ENCODE measurements around the gene RMDN2. TPM values are rescaled to one million over a fixed set of nuclear protein-coding genes. Genes with fewer than 3 reads are reported as not detected.
A peak's percentile ranks its signal among the peaks of the same experiment; 100 is the strongest.

Gene RMDN2
- polyA plus RNA-seq, 2 of the 4 experiments (the other 2 are of a cell fraction): 4.6 to 6.9 TPM

DNA sequence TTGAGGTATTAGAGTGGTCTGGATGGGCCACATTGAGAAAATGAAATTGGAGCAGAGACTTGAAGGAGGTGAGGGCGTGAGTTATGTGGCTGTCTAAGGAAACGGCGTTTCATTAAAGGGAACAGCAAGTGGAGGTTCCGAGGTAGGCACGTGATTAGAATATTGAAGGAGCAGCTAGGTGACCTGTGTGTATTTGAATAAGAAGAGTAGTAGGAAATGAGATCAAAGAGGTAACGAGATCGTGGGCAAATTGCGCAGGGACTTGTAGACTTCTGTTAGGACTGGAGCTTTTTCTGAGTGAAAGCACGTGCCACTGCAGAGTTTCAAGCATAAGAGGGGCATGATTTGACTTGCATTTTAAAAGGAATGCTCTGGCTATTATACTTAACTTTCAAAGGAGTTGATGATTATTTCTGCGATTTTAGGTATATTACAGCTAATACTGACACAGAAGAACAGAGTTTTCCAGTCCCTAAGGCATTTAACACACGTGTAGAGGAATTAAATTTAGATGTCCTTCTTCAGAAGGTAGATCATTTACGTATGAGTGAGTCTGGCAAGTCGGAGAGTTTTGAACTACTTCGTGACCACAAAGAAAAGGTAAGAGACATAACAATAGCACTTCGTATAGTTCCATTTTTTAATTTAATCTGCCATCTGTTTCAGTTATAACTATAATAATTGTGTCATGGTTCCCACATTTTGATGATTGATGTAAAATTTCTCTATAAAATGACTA is 48.7 kb downstream of the RMDN2 start:
- no peak overlapping the region for H3K4me2 ChIP-seq
- no peaks in the 10 kb centered on the region for H3K9me3 ChIP-seq
- ATAC-seq: no peak
- WGBS (ENCODE audit: missing lambda C conversion rate): 74% methylated on average over 15 of the region's 15 CpGs
- no peak overlapping the region for H3K4me3 ChIP-seq
- ChIA-PET POLR2A (no interaction called here), CTCF (interaction anchor here (1.2 to 1.5 kb wide), 2 partner anchors 142 to 301 kb away, joined by 3 to 9 read pairs; no protein-coding TSS in a partner anchor)
- no peaks in the 10 kb centered on the region for H3K4me1 ChIP-seq
- H3K27ac ChIP-seq: no peak overlapping the region
- TF ChIP-seq KDM5A (IDR thresholded peaks at IDR 0.05): no peak
- TF ChIP-seq, protein P1, sequence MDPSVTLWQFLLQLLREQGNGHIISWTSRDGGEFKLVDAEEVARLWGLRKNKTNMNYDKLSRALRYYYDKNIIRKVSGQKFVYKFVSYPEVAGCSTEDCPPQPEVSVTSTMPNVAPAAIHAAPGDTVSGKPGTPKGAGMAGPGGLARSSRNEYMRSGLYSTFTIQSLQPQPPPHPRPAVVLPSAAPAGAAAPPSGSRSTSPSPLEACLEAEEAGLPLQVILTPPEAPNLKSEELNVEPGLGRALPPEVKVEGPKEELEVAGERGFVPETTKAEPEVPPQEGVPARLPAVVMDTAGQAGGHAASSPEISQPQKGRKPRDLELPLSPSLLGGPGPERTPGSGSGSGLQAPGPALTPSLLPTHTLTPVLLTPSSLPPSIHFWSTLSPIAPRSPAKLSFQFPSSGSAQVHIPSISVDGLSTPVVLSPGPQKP (IDR thresholded peaks at IDR 0.05; ENCODE audit: low read depth, low read length): no peak
- TF ChIP-seq, protein P2, sequence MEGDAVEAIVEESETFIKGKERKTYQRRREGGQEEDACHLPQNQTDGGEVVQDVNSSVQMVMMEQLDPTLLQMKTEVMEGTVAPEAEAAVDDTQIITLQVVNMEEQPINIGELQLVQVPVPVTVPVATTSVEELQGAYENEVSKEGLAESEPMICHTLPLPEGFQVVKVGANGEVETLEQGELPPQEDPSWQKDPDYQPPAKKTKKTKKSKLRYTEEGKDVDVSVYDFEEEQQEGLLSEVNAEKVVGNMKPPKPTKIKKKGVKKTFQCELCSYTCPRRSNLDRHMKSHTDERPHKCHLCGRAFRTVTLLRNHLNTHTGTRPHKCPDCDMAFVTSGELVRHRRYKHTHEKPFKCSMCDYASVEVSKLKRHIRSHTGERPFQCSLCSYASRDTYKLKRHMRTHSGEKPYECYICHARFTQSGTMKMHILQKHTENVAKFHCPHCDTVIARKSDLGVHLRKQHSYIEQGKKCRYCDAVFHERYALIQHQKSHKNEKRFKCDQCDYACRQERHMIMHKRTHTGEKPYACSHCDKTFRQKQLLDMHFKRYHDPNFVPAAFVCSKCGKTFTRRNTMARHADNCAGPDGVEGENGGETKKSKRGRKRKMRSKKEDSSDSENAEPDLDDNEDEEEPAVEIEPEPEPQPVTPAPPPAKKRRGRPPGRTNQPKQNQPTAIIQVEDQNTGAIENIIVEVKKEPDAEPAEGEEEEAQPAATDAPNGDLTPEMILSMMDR (IDR thresholded peaks at IDR 0.05): no peak
- TF ChIP-seq NFE2L2 (conservative IDR thresholded peaks at IDR 0.05; ENCODE audit: low read length): no peak
- TF ChIP-seq, protein P3, sequence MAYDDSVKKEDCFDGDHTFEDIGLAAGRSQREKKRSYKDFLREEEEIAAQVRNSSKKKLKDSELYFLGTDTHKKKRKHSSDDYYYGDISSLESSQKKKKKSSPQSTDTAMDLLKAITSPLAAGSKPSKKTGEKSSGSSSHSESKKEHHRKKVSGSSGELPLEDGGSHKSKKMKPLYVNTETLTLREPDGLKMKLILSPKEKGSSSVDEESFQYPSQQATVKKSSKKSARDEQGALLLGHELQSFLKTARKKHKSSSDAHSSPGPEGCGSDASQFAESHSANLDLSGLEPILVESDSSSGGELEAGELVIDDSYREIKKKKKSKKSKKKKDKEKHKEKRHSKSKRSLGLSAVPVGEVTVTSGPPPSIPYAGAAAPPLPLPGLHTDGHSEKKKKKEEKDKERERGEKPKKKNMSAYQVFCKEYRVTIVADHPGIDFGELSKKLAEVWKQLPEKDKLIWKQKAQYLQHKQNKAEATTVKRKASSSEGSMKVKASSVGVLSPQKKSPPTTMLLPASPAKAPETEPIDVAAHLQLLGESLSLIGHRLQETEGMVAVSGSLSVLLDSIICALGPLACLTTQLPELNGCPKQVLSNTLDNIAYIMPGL (CRISPR knock-in tag; IDR thresholded peaks at IDR 0.05; ENCODE audit: borderline replicate concordance): no peak
- no peak for DNase-seq (ENCODE audit: low read depth in 1 of 2, low spot score in 1 of 2)
- peak; percentile 23 for FAIRE-seq

DNA sequence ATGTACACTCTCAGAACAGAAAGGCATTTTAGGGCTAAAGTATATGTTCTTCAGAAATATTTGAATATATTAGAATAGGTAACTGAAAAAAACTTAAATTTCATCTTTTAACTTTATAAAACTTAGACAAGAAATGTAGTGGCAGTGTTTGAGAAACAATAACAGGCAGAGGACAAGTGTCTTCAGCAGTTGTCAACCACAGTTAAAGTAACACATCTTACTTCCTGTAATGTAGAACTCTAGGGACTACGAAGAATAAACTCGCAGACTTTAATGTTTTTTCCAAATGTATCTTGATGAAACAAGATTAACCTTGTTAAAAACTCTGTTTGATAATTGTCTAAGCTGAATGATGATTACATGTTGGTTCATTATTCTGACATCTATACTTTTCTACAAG is 50.7 kb downstream of the RMDN2 start:
- CTCF ChIA-PET: interaction anchor here (1.0 kb wide), 1 partner anchor 299 kb away, joined by 4 read pairs; no protein-coding TSS in a partner anchor
- DNase-seq (ENCODE audit: low read depth in 1 of 2, low spot score in 1 of 2) (no peak), ATAC-seq (no peak), FAIRE-seq (no peak)
- Histone ChIP-seq H3K4me2 (no peak overlapping the region), H3K27ac (no peak overlapping the region), H3K4me3 (no peak overlapping the region), H3K9me3 (no peaks in the 10 kb centered on the region), H3K4me1 (no peaks in the 10 kb centered on the region)
- TF ChIP-seq FOSL2 (IDR thresholded peaks at IDR 0.05) (no peak), FOSL2 (CRISPR knock-in tag; IDR thresholded peaks at IDR 0.05) (no peak), TP53 (CRISPR knock-in tag; IDR thresholded peaks at IDR 0.05) (no peak), CEBPB (IDR thresholded peaks at IDR 0.05) (no peak), EP300 (IDR thresholded peaks at IDR 0.05) (no peak), CBX8 (IDR thresholded peaks at IDR 0.05) (no peak), SMC3 (IDR thresholded peaks at IDR 0.05) (no peak), KDM1A (IDR thresholded peaks at IDR 0.05; ENCODE audit: low read depth) (no peak), SREBF2 (IDR thresholded peaks at IDR 0.05) (no peak), ESRRA (IDR thresholded peaks at IDR 0.05; ENCODE audit: borderline replicate concordance, low read length) (no peak), HEYL (CRISPR knock-in tag; IDR thresholded peaks at IDR 0.05) (no peak), NPAS2 (CRISPR knock-in tag; IDR thresholded peaks at IDR 0.05; ENCODE audit: borderline replicate concordance) (no peak), ZFP36 (IDR thresholded peaks at IDR 0.05; ENCODE audit: borderline replicate concordance, partially characterized antibody) (no peak), RCOR1 (IDR thresholded peaks at IDR 0.05; ENCODE audit: low read depth, low read length) (no peak), PHF8 (IDR thresholded peaks at IDR 0.05; ENCODE audit: borderline replicate concordance, low read depth) (no peak), MAFK (IDR thresholded peaks at IDR 0.05; ENCODE audit: partially characterized antibody) (no peak)
- TF ChIP-seq, protein P4, sequence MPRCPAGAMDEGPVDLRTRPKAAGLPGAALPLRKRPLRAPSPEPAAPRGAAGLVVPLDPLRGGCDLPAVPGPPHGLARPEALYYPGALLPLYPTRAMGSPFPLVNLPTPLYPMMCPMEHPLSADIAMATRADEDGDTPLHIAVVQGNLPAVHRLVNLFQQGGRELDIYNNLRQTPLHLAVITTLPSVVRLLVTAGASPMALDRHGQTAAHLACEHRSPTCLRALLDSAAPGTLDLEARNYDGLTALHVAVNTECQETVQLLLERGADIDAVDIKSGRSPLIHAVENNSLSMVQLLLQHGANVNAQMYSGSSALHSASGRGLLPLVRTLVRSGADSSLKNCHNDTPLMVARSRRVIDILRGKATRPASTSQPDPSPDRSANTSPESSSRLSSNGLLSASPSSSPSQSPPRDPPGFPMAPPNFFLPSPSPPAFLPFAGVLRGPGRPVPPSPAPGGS (IDR thresholded peaks at IDR 0.05): no peak
- TF ChIP-seq, protein P5, sequence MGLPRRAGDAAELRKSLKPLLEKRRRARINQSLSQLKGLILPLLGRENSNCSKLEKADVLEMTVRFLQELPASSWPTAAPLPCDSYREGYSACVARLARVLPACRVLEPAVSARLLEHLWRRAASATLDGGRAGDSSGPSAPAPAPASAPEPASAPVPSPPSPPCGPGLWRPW (IDR thresholded peaks at IDR 0.05): no peak
- TF ChIP-seq, protein P3 (CRISPR knock-in tag; IDR thresholded peaks at IDR 0.05; ENCODE audit: borderline replicate concordance): no peak
- WGBS (ENCODE audit: missing lambda C conversion rate): 90% methylated on average over 2 of the region's 2 CpGs
- POLR2A ChIA-PET: no interaction called here
